Midbrain (tissue), 1 donor: ENCODE results near the gene ACAP1.
"Not testable (repeated sequence)": the region's sequence is repeated elsewhere in the genome, so short reads cannot be mapped to it uniquely, and the experiment has no call there.

Experiments used
- DNase-seq: peaks from one replicate; lab custom pipeline; 2025; lab: John Stamatoyannopoulos, UW

The ACAP1 gene

GRCh38 chr17:7329997-7330637 lies 6.2 kb upstream of the ACAP1 start:
- peak; percentile 73 for DNase-seq

DNA sequence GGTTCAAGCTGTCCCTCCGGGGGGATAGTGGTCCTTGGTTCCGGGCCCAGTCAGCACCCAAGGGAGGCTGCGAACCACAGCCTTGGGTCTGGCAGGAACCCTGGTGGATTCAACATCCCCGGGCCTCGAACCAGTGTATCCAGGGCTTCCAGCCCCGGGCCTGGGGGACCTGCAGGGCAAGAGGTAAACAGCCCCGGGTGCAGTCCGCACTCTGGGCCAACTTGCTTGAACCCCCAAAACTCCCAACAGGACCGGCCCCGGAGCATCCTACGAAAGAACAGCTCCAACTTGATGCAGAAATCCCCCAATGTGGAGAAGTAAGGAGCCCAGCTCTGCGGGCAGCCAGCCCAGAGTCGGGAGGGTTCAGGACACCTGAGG lies 5.7 kb upstream of the ACAP1 start:
- no peak for DNase-seq

- DNase-seq, result no peak
Measured at GRCh38 chr17:7332111-7332510, 4.2 kb upstream of the ACAP1 start.

- not testable (repeated sequence) for DNase-seq
Measured at GRCh38 chr17:7332600-7333069, 3.7 kb upstream of the ACAP1 start.

- no peak for DNase-seq
Measured at GRCh38 chr17:7334938-7335538, 1.3 kb upstream of the ACAP1 start.

GRCh38 chr17:7335765-7336164 lies 564 bp upstream of the ACAP1 start:
- not testable (repeated sequence) for DNase-seq

GRCh38 chr17:7337600-7337999 lies 1.3 kb downstream of the ACAP1 start:
- DNase-seq, result not testable (repeated sequence)

DNA sequence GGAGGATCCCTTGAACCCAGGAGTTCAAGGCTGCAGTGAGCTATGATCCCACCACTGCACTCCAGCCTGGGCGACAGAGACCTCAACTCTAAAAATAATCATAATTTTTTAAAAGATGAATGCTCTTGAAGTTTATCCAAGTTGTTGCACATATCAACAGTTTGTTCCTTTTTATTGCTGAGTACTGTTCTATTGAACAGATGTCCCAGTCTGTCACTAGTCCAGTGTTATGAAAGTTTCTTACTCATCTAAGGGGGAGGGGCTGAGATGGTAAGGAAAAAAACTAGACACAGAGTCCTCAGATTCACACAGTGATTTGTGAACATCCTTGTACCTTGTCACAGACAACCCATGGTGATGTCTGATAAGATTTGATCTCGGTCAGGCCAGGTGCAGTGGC lies 3.9 kb downstream of the ACAP1 start:
- no peak for DNase-seq

DNA sequence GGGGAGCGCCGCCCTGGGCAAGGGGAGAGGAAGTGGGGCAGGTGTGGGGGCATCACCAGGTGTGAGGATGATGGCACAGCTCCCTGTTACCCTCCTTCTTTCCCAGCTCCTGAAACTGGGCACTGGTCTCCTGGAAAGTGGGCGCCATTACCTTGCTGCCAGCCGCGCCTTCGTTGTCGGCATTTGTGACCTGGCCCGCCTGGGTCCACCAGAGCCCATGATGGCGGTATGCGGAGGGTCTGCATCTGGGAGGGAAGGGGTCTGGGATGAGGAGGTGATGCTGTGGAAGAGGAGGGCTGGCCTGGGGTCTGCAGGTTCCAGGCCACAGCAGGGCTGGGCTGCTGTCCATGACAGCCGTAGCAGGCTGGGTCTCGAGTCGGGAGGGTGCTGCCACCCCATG lies 5.5 kb downstream of the ACAP1 start:
- DNase-seq, result no peak

- DNase-seq, result no peak
Measured at GRCh38 chr17:7343250-7343649, 6.9 kb downstream of the ACAP1 start.

GRCh38 chr17:7346761-7347614 lies 10.7 kb downstream of the ACAP1 start:
- DNase-seq, result no peak

- no peak for DNase-seq
Measured at GRCh38 chr17:7347630-7348477, 11.5 kb downstream of the ACAP1 start.

DNA sequence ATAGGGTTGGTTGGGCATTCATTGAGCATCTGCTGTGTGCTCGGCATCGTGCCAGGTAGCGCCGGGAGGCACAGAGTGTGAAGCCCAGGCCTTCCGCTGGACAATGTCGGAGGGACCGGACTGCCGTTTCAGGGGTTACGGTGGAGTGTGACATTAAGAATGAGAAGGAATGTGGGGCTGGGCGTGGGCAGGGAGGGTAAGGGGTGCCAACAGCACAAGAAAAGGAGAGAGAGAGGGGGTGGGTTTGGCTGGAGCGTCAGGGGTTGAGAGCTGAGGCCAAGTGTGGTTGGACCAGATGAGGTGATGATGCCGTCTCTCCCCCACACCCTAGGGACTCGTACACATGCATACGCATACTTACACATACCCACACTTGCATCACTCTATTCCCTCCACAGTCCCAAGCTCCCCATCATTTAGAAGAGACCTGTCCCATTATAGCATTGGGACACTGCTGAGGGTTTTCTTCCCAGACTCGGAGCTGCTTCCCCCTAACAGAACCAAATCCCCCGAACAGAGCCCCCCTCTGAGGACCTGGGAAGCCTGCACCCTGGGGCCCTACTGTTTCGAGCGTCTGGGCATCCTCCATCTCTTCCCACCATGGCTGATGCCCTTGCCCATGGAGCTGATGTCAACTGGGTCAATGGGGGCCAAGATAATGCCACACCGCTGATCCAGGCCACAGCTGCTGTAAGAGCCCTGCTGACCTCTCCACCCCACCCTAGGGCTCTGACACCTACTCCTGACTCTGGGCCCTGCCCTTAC lies 12.3 kb downstream of the ACAP1 start:
- DNase-seq, result no peak

GRCh38 chr17:7351665-7352502 lies 15.6 kb downstream of the ACAP1 start, which contains the start of gene KCTD11:
Gene KCTD11 (plus strand): TSS chr17:7352162.
- DNase-seq, result peak; percentile 75

GRCh38 chr17:7352503-7352889 lies 16.2 kb downstream of the ACAP1 start:
- no peak for DNase-seq

DNA sequence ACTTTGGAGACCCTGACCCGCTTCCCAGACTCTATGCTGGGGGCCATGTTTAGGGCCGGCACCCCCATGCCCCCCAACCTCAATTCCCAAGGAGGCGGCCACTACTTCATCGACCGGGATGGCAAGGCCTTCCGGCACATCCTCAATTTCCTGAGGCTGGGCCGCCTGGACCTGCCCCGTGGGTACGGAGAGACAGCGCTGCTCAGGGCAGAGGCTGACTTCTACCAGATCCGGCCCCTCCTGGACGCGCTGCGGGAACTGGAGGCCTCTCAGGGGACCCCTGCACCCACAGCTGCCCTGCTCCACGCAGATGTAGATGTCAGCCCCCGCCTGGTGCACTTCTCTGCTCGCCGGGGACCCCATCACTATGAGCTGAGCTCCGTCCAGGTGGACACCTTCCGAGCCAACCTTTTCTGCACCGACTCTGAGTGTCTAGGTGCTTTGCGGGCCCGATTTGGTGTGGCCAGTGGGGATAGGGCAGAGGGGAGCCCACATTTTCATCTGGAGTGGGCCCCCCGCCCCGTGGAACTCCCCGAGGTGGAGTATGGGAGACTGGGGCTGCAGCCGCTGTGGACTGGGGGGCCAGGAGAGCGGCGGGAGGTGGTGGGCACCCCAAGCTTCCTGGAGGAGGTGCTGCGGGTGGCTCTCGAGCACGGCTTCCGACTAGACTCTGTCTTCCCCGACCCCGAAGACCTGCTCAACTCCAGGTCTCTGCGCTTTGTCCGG lies 16.7 kb downstream of the ACAP1 start:
- no peak for DNase-seq

DNA sequence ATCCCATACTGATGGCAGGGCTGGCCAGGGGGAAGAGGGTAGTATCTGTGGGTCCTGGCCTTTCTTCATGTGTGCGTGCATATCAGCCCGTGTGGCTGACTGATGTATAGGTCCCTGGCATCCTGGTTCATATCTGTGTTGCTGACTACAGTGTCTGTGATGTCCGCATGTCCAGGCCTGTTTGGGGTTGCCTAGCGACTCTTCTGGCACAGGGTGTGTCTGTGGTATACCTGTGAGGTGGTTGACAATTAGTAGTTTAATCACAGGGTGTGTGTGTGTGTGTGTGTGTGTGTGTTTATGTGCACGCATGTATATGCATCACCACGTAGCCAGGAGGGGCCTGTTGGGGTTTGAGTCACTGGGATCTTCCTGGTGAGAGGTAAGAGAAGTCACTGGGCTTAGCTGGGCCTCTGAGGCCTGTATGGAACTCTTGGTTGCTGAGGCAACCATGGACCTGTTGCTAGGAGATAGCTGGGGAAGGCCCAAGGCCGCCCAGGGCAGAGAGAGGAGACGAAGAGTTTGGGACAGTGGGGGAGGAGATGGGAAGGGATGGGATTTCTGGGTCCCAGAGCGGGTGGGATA lies 18.0 kb downstream of the ACAP1 start:
- peak; percentile 48 for DNase-seq

DNA sequence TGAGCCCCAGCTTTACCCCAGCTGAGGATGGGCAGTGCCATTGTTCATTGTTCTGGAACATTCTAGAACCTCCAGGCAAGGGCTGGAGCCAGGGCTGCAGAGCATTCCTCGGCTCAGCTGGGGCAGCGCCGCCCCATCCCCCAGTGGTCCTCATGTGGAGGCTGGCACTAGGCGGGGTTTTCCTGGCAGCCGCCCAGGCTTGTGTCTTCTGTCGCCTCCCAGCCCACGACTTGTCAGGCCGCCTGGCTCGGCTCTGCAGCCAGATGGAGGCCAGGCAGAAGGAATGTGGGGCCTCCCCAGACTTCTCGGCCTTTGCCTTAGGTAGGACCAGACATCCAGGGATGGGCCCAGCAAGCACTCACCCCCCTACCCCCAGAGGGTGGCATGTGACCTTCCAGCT lies 18.7 kb downstream of the ACAP1 start, which contains the start of gene TMEM95:
TSS of gene TMEM95 (plus strand) at position 104 of the 400 bp plus-strand sequence. CDS start at position 153, 49 bp downstream.
- peak; percentile 81 for DNase-seq

DNA sequence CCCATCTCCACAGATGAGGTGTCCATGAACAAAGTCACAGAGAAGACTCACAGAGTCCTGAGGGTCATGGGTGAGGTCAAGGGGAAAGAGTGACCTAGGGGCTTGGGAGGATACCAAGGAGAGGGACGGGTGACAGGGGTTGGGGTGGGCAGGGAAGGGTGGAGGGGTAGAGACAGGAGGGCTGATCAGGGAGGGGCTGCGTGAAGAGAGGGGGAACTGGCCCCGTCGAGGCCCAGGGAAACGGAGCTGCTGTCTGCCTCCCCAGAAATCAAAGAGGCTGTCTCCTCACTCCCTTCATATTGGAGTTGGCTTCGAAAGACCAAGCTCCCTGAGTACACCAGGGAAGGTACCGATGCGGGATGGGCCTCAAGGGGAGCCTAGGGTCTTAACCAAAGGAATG lies 19.2 kb downstream of the ACAP1 start:
- no peak for DNase-seq
